Naive thymus-derived CD4-positive, alpha-beta T cell (primary cell): ENCODE data around the gene GMPPA. TPM values are rescaled to one million over a fixed set of nuclear protein-coding genes. Genes with fewer than 3 reads are reported as not detected.
A peak's percentile ranks its signal among the peaks of the same experiment; 100 is the strongest.

Experiments used
- ATAC-seq: fragments of 150-1000 bp; cut with Tn5 transposase; 2 replicates; pipeline ENCODE4 v1.10.0; 2021; ENCODE audit warnings: mild to moderate bottlenecking, moderate library complexity
- CTCF ChIA-PET: fragments of 350-600 bp; sonication (Branson Sonifier 250); formaldehyde crosslinking; loops from one replicate; lab custom pipeline; 2021; ENCODE audit warnings: antibody characterized with exemption; lab: Charles Lee
- POLR2A ChIA-PET: fragments of 350-600 bp; sonication (Branson Sonifier 250); formaldehyde crosslinking; loops from one replicate; lab custom pipeline; 2021; ENCODE audit warnings: antibody characterized with exemption, inconsistent platforms; lab: Charles Lee
- DNase-seq, 9 donors: peaks; one replicate each; pipeline versions ENCODE4 v3.0.0 to v3.0.0-alpha.2; 2020 to 2022; ENCODE audit warnings: mixed read lengths in 1 of 9
- H3K27ac ChIP-seq: one replicate; pipeline ENCODE4 v1.7.0; 2013; ENCODE audit warnings: mild to moderate bottlenecking, low read depth, low read length, moderate library complexity
- H3K27me3 ChIP-seq, 2 donors: one replicate each; pipeline ENCODE4 v1.7.0; 2013; ENCODE audit warnings: low read length in 2 of 2, mild to moderate bottlenecking in 2 of 2, moderate library complexity in 2 of 2; ENCODE audit not compliant: control insufficient read depth in 2 of 2, insufficient read depth in 2 of 2
- H3K36me3 ChIP-seq, 3 experiments: 1 replicate in 2 of 3; 2 replicates in 1 of 3; pipeline ENCODE4 v1.7.0; 2013; ENCODE audit warnings: low read length in 3 of 3, mild to moderate bottlenecking in 3 of 3, moderate library complexity in 1 of 3; ENCODE audit not compliant: insufficient read depth in 3 of 3, control insufficient read depth in 2 of 3
- H3K4me1 ChIP-seq, 2 donors: one replicate each; pipeline ENCODE4 v1.7.0; 2013; ENCODE audit warnings: low read length in 2 of 2, mild to moderate bottlenecking in 2 of 2, moderate library complexity in 1 of 2; ENCODE audit not compliant: control insufficient read depth in 2 of 2, insufficient read depth in 2 of 2
- H3K4me3 ChIP-seq: 2 replicates; pipeline ENCODE4 v1.7.0; 2013; ENCODE audit warnings: mild to moderate bottlenecking, low read length
- H3K9me3 ChIP-seq, 3 experiments: 1 replicate in 2 of 3; 2 replicates in 1 of 3; pipeline ENCODE4 v1.7.0; 2013; ENCODE audit warnings: low read length in 3 of 3; ENCODE audit not compliant: control insufficient read depth in 2 of 3
- H3K27ac Mint-ChIP-seq, 9 donors: one replicate each; pipeline ENCODE4 v1.8.0; 2020 to 2022; ENCODE audit warnings: mixed read lengths in 9 of 9, mild to moderate bottlenecking in 8 of 9, moderate library complexity in 5 of 9, inconsistent platforms in 2 of 9
- H3K27me3 Mint-ChIP-seq, 5 donors: one replicate each; pipeline ENCODE4 v1.8.0; 2021 to 2022; ENCODE audit warnings: mixed read lengths in 5 of 5, mild to moderate bottlenecking in 1 of 5
- H3K36me3 Mint-ChIP-seq, 5 donors: one replicate each; pipeline ENCODE4 v1.8.0; 2020 to 2022; ENCODE audit warnings: mixed read lengths in 5 of 5, mild to moderate bottlenecking in 3 of 5, inconsistent platforms in 1 of 5
- H3K4me1 Mint-ChIP-seq, 7 donors: one replicate each; pipeline ENCODE4 v1.8.0; 2020 to 2022; ENCODE audit warnings: mixed read lengths in 7 of 7, mild to moderate bottlenecking in 3 of 7, inconsistent platforms in 1 of 7
- H3K4me3 Mint-ChIP-seq, 10 donors: one replicate each; pipeline ENCODE4 v1.8.0; 2020 to 2022; ENCODE audit warnings: mild to moderate bottlenecking in 10 of 10, mixed read lengths in 10 of 10, moderate library complexity in 6 of 10, inconsistent platforms in 2 of 10
- H3K9me3 Mint-ChIP-seq, 11 donors: one replicate each; pipeline ENCODE4 v1.8.0; 2020 to 2022; ENCODE audit warnings: mixed read lengths in 11 of 11, mild to moderate bottlenecking in 4 of 11, inconsistent platforms in 1 of 11, moderate library complexity in 1 of 11
- intact Hi-C, 2 donors: fragments of 100-400 bp; cut with micrococcal nuclease; formaldehyde crosslinking; loops; one replicate each; pipeline ENCODE4 v1.15.1; 2023
- polyA plus RNA-seq, 2 donors: library from polyadenylated mRNA; unstranded; fragments of 300-500 nt; fragmentation: Illumina TruSeq; gene quantifications; one replicate each; pipeline ENCODE4 v1.2.3, GENCODE V29; 2021
- total RNA-seq, 6 experiments: library from RNA in 5 of 6; stranded (reverse) in 5 of 6; gene quantifications; 1 replicate in 5 of 6; 2 replicates in 1 of 6; pipeline ENCODE4 v1.2.3 and lab custom pipeline; 2021 to 2026

GMPPA gene
- total and polyA plus RNA-seq, 7 experiments from 2014 or later, result 11.8 to 58.3 (median 28.1) TPM

GRCh38 chr2:219507581-219508443 is 9.1 kb downstream of the GMPPA start:
- Mint-ChIP-seq H3K4me1 (peaks cover 7 to 20% (median 15%) of the 10 kb centered on the region in 7 donors), H3K9me3 (peaks cover 0 to 5% (median 0%) of the 10 kb centered on the region in 11 donors), H3K27me3 (peaks cover 23 to 36% (median 27%) of the 10 kb centered on the region in 5 donors), H3K36me3 (peaks cover 9 to 40% (median 21%) of the 10 kb centered on the region in 5 donors), H3K4me3 (no peak overlapping the region), H3K27ac (no peak overlapping the region)
- DNase-seq (no peak), ATAC-seq (no peak)
- intact Hi-C loops, result loop anchor here in 1 of 2 donors (2.0 kb wide), 2 partner anchors 13 to 23 kb away; no protein-coding TSS in a partner anchor
- Histone ChIP-seq H3K4me1 (peaks cover 0 to 12% of the 10 kb centered on the region in 2 donors), H3K27ac (no peak overlapping the region), H3K9me3 (no peaks in the 10 kb centered on the region), H3K4me3 (no peak overlapping the region), H3K36me3 (peaks cover 0 to 43% (median 0%) of the 10 kb centered on the region in 3 experiments), H3K27me3 (peaks cover 0 to 8% of the 10 kb centered on the region in 2 donors)
- ChIA-PET CTCF (no interaction called here), POLR2A (interaction anchor here (0.6 kb wide), 1 partner anchor 9 kb away, joined by 3 read pairs; the partner anchor contains the start of gene GMPPA)

GRCh38 chr2:219508444-219508734 is 9.7 kb downstream of the GMPPA start:
- no peak for DNase-seq
- Mint-ChIP-seq H3K36me3 (peaks cover 9 to 39% (median 21%) of the 10 kb centered on the region in 5 donors), H3K27ac (no peak overlapping the region), H3K4me3 (no peak overlapping the region), H3K27me3 (peaks cover 28 to 41% (median 32%) of the 10 kb centered on the region in 5 donors), H3K4me1 (peaks cover 11 to 24% (median 17%) of the 10 kb centered on the region in 7 donors), H3K9me3 (peaks cover 0 to 5% (median 0%) of the 10 kb centered on the region in 11 donors)
- Histone ChIP-seq H3K27ac (no peak overlapping the region), H3K27me3 (peaks cover 0 to 8% of the 10 kb centered on the region in 2 donors), H3K36me3 (peaks cover 0 to 40% (median 0%) of the 10 kb centered on the region in 3 experiments), H3K4me3 (no peak overlapping the region), H3K4me1 (peaks cover 0 to 12% of the 10 kb centered on the region in 2 donors), H3K9me3 (no peaks in the 10 kb centered on the region)
- intact Hi-C loops, result loop anchor here in 1 of 2 donors (2.0 kb wide), 2 partner anchors 14 to 22 kb away; no protein-coding TSS in a partner anchor
- ChIA-PET CTCF (no interaction called here), POLR2A (no interaction called here)
- ATAC-seq, result no peak

- H3K27ac Mint-ChIP-seq, result no peak overlapping the region
Measured at GRCh38 chr2:219508971-219509779, 10.5 kb downstream of the GMPPA start.

GRCh38 chr2:219509780-219510511 is 11.3 kb downstream of the GMPPA start:
- peak; percentile 84 for ATAC-seq
- Histone ChIP-seq H3K4me3 (no peak overlapping the region), H3K9me3 (no peaks in the 10 kb centered on the region), H3K36me3 (peaks cover 0 to 24% (median 0%) of the 10 kb centered on the region in 3 experiments), H3K27ac (no peak overlapping the region), H3K4me1 (peaks cover 0 to 12% of the 10 kb centered on the region in 2 donors), H3K27me3 (peaks cover 0 to 8% of the 10 kb centered on the region in 2 donors)
- Mint-ChIP-seq H3K4me3 (peak overlapping the region; percentile 23 to 82 (median 67)), H3K4me1 (peaks cover 14 to 30% (median 27%) of the 10 kb centered on the region in 7 donors), H3K36me3 (peaks cover 4 to 23% (median 13%) of the 10 kb centered on the region in 5 donors), H3K27me3 (peaks cover 40 to 55% (median 45%) of the 10 kb centered on the region in 5 donors), H3K27ac (no peak overlapping the region), H3K9me3 (peaks cover 0 to 5% (median 0%) of the 10 kb centered on the region in 11 donors)
- intact Hi-C loops, result loop anchor here (1.0 to 2.0 kb wide), 4 partner anchors 12 to 21 kb away; partner anchors contain the start of gene GMPPA (in 1 of the 2)
- DNase-seq, result peak in 8 of 9 donors; percentile 28 to 55 (median 46)
- ChIA-PET CTCF (interaction anchor here (0.6 to 1.7 kb wide), 5 partner anchors 11 to 21 kb away, joined by 3 to 8 read pairs (median 5); partner anchors contain the start of gene GMPPA), POLR2A (interaction anchor here (0.5 kb wide), 1 partner anchor 34 kb away, joined by 3 read pairs; the partner anchor contains the start of gene TMEM198)

More at GRCh38 chr2:219508971-219509779, 10.5 kb downstream of the GMPPA start:
- peaks cover 9 to 31% (median 20%) of the 10 kb centered on the region in 5 donors for H3K36me3 Mint-ChIP-seq
- Histone ChIP-seq H3K9me3 (no peaks in the 10 kb centered on the region), H3K27ac (no peak overlapping the region), H3K27me3 (peaks cover 0 to 8% of the 10 kb centered on the region in 2 donors), H3K4me3 (no peak overlapping the region), H3K36me3 (peaks cover 0 to 32% (median 0%) of the 10 kb centered on the region in 3 experiments), H3K4me1 (peaks cover 0 to 12% of the 10 kb centered on the region in 2 donors)
- DNase-seq, result no peak
- ATAC-seq, result peak; percentile 24
- ChIA-PET CTCF (interaction anchor here (1.4 to 1.7 kb wide), 3 partner anchors 10 to 21 kb away, joined by 5 to 8 read pairs (median 6); partner anchors contain the start of gene GMPPA), POLR2A (no interaction called here)
- intact Hi-C loops, result loop anchor here (1.0 to 2.0 kb wide), 4 partner anchors 11 to 22 kb away; partner anchors contain the start of gene GMPPA (in 1 of the 2)
- peaks cover 14 to 29% (median 25%) of the 10 kb centered on the region in 7 donors for H3K4me1 Mint-ChIP-seq
- peaks cover 36 to 49% (median 40%) of the 10 kb centered on the region in 5 donors for H3K27me3 Mint-ChIP-seq
- peak overlapping the region in 9 of 10 donors; percentile 23 to 82 (median 68) for H3K4me3 Mint-ChIP-seq
- H3K9me3 Mint-ChIP-seq, result peaks cover 0 to 5% (median 0%) of the 10 kb centered on the region in 11 donors

- Mint-ChIP-seq H3K27ac (no peak overlapping the region), H3K36me3 (peaks cover 0 to 17% (median 12%) of the 10 kb centered on the region in 5 donors), H3K9me3 (peaks cover 0 to 5% (median 0%) of the 10 kb centered on the region in 11 donors), H3K27me3 (peaks cover 47 to 58% (median 51%) of the 10 kb centered on the region in 5 donors), H3K4me1 (peaks cover 14 to 30% (median 28%) of the 10 kb centered on the region in 7 donors), H3K4me3 (peak overlapping the region in 7 of 10 donors; percentile 35 to 78 (median 68))
- DNase-seq, result no peak
- Histone ChIP-seq H3K9me3 (no peaks in the 10 kb centered on the region), H3K27me3 (peaks cover 0 to 8% of the 10 kb centered on the region in 2 donors), H3K4me1 (peaks cover 0 to 12% of the 10 kb centered on the region in 2 donors), H3K27ac (no peak overlapping the region), H3K4me3 (no peak overlapping the region), H3K36me3 (peaks cover 0 to 17% (median 0%) of the 10 kb centered on the region in 3 experiments)
- CTCF ChIA-PET, result interaction anchor here (0.8 to 1.7 kb wide), 5 partner anchors 11 to 19 kb away, joined by 4 to 10 read pairs (median 6); partner anchors contain the start of gene GMPPA
- intact Hi-C loops, result no loop called here
- ATAC-seq, result no peak
- POLR2A ChIA-PET, result interaction anchor here (0.5 to 0.6 kb wide), 2 partner anchors 33 to 100 kb away, joined by 3 read pairs; partner anchors contain the start of gene TMEM198
Measured at GRCh38 chr2:219510512-219511135, 11.9 kb downstream of the GMPPA start.
